ENCODE data around the gene IFT81. TPM values are rescaled to one million over a fixed set of nuclear protein-coding genes. Genes with fewer than 3 reads are reported as not detected.

The IFT81 gene
- total RNA-seq, 1 experiment from 2014 or later, result 15.5 TPM

GRCh38 chr12:110249105-110249504 lies 124.9 kb downstream of the IFT81 start:
- no peak overlapping the region for H3K4me3 ChIP-seq (ENCODE audit: low read depth in 2 of 2, low read length in 2 of 2)
- H3K27ac ChIP-seq (ENCODE audit: low read length), result no peak overlapping the region
- no peaks in the 10 kb centered on the region for H3K36me3 ChIP-seq (ENCODE audit: control insufficient read depth, insufficient read depth, low read length)
- TF ChIP-seq SIN3A (IDR thresholded peaks at IDR 0.05; ENCODE audit: borderline replicate concordance, insufficient read depth, low read depth, low read length) (no peak), CTCF (IDR thresholded peaks at IDR 0.05) (no peak), TCF7L2 (IDR thresholded peaks at IDR 0.05; ENCODE audit: low read depth, low read length) (no peak), POLR2AphosphoS5 (IDR thresholded peaks at IDR 0.05; ENCODE audit: low read depth, low read length) (no peak), REST (IDR thresholded peaks at IDR 0.05; ENCODE audit: insufficient read depth in 1 of 2, low read depth in 2 of 2, low read length in 1 of 2) (no peak)
- DNase-seq (ENCODE audit: low read depth, low spot score) (no peak), ATAC-seq (no peak)
- ChIA-PET CTCF (interaction anchor here (0.5 kb wide), 1 partner anchor 149 kb away, joined by 3 read pairs; no protein-coding TSS in a partner anchor), POLR2A (no interaction called here)
- in situ Hi-C loops (cut with HindIII; ENCODE audit: low pct_unique_long_range_greater_than_20kb, low sequenced_read_pairs) (no loop called here), intact Hi-C loops (cut with micrococcal nuclease; ENCODE audit: unreplicated experiment) (no loop called here)
- H3K4me1 ChIP-seq (ENCODE audit: control insufficient read depth, insufficient read depth, low read length), result 0 out of 2 replicates have a peak, but pooled peaks cover 2% of the 10 kb centered on the region
- H3K9me3 ChIP-seq (ENCODE audit: control insufficient read depth, insufficient read depth, low read depth, low read length), result no peaks in the 10 kb centered on the region
- BruUV-seq (replicated peaks), result no TSS peak
- no peaks in the 10 kb centered on the region for H3K27me3 ChIP-seq (ENCODE audit: control insufficient read depth, insufficient read depth, low read length)

- in situ Hi-C loops (cut with HindIII; ENCODE audit: low pct_unique_long_range_greater_than_20kb, low sequenced_read_pairs) (no loop called here), intact Hi-C loops (cut with micrococcal nuclease; ENCODE audit: unreplicated experiment) (no loop called here)
- ChIA-PET CTCF (interaction anchor here (0.5 kb wide), 1 partner anchor 150 kb away, joined by 3 read pairs; no protein-coding TSS in a partner anchor), POLR2A (no interaction called here)
- Histone ChIP-seq H3K4me3 (ENCODE audit: low read depth in 2 of 2, low read length in 2 of 2) (no peak overlapping the region), H3K9me3 (ENCODE audit: control insufficient read depth, insufficient read depth, low read depth, low read length) (no peaks in the 10 kb centered on the region), H3K36me3 (ENCODE audit: control insufficient read depth, insufficient read depth, low read length) (no peaks in the 10 kb centered on the region), H3K4me1 (ENCODE audit: control insufficient read depth, insufficient read depth, low read length) (0 out of 2 replicates have a peak, but pooled peaks cover 2% of the 10 kb centered on the region), H3K27ac (ENCODE audit: low read length) (no peak overlapping the region), H3K27me3 (ENCODE audit: control insufficient read depth, insufficient read depth, low read length) (no peaks in the 10 kb centered on the region)
- no peak for ATAC-seq
- no peak for DNase-seq (ENCODE audit: low read depth, low spot score)
- no peak for TF ChIP-seq POLR2AphosphoS5 (IDR thresholded peaks at IDR 0.05; ENCODE audit: low read depth, low read length)
- TF ChIP-seq CTCF (IDR thresholded peaks at IDR 0.05), result no peak
- no peak for TF ChIP-seq TCF7L2 (IDR thresholded peaks at IDR 0.05; ENCODE audit: low read depth, low read length)
- no peak for TF ChIP-seq SIN3A (IDR thresholded peaks at IDR 0.05; ENCODE audit: borderline replicate concordance, insufficient read depth, low read depth, low read length)
- no TSS peak for BruUV-seq (replicated peaks)
Observed at GRCh38 chr12:110249716-110250225, 125.6 kb downstream of the IFT81 start.

Data from Panc1 (cell line).